Stimulated activated effector memory CD8-positive, alpha-beta T cell treated with anti-CD3 and anti-CD28 coated beads, Interleukin-12 subunit alpha, Interleukin-12 subunit beta, amount 100 ng/mL, for 72 hours (primary cell): ENCODE data around the gene MEX3A.

Experiments used
- ATAC-seq: fragments of 150-1000 bp; cut with Tn5 transposase; 2 replicates; pipeline ENCODE4 v1.10.0; 2021
- DNase-seq, 2 donors: peaks; one replicate each; pipeline ENCODE4 v3.0.0; 2021 to 2022; ENCODE audit warnings: low spot score in 2 of 2
- H3K27ac Mint-ChIP-seq: one replicate; pipeline ENCODE4 v1.8.0; 2022; ENCODE audit warnings: mild to moderate bottlenecking, mixed read lengths
- H3K36me3 Mint-ChIP-seq: one replicate; pipeline ENCODE4 v1.8.0; 2022; ENCODE audit warnings: mild to moderate bottlenecking, mixed read lengths
- H3K4me1 Mint-ChIP-seq: one replicate; pipeline ENCODE4 v1.8.0; 2022; ENCODE audit warnings: mixed read lengths
- H3K4me3 Mint-ChIP-seq: one replicate; pipeline ENCODE4 v1.8.0; 2022; ENCODE audit warnings: mild to moderate bottlenecking, mixed read lengths
- H3K9me3 Mint-ChIP-seq: one replicate; pipeline ENCODE4 v1.8.0; 2022; ENCODE audit warnings: mixed read lengths

The MEX3A gene

DNA sequence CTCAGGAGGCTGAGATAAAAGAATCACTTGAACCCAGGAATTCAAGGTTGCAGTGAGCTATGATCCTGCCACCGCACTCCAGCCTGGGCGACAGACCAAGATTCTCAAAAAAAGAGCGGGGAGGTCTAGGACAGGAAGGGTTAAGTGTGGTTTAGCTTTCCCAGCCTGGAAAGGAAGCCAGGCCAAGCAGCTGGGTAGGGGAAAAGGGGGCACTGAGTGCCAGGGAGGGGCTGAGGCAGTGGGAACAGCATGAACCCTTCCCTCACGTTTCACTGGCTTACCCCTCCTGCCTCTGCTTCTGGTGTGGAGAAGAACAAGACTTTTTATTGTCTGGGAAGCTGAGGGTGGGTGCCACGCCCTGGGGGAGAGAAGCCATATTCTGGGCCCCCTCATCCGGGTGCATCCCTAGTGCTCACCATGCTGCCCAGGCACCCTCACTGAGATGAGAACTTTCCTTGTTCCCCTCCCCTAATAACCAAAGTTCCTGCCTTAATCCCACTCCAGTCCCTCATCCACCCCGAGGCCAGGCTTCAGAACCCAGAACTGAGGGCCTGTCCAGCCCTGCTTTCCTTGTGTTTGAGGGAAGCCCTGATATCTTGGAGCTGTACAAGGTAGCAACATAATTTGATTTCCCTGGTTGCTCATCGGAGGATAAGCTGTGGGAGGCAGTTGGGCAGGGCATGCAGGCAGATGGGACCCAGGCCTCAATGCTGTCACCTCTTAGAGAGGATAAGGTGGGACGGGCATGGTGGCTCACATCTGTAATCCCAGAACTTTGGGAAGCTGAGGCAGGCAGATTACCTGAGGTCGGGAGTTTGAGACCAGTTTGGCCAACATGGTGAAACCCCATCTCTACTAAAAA, 30.2 kb upstream of the MEX3A start:
- Mint-ChIP-seq H3K9me3 (no peaks in the 10 kb centered on the region), H3K27ac (peak overlapping the region; percentile 94), H3K4me3 (peak overlapping the region; percentile 91), H3K4me1 (peaks cover 55% of the 10 kb centered on the region), H3K36me3 (peaks cover 43% of the 10 kb centered on the region)
- no peak for ATAC-seq
- DNase-seq: no peak

DNA sequence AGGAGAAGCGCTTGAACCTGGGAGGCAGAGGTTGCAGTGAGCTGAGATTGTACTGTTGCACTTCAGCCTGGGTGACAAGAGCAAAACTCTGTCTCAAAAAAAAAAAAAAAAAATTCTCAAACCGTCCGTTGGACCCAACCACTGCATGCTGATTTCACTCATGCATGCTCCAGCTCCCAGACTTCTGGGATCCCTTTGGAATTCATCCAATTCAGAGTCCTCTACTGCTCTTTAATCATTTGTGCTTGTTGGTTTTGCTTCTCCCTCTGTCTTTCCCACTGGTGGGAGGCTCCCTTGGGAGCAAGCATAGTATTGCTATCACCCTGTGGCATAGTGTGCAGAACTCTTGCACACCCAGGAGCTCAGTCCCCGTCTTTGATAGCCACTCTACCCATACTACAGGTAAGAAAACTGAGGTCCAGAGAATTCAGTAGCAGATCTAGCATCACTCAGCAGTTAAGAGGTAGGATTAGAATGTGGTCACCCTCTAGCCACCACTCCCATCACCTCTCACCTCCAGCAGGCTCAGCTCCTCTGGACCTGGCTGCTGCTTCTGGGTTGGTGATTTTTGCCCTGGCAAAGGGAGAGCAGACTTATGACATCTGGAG, 29.2 kb upstream of the MEX3A start:
- no peak overlapping the region for H3K4me3 Mint-ChIP-seq
- ATAC-seq (no peak), DNase-seq (no peak)
- H3K4me1 Mint-ChIP-seq: peaks cover 63% of the 10 kb centered on the region
- H3K36me3 Mint-ChIP-seq: peaks cover 38% of the 10 kb centered on the region
- no peaks in the 10 kb centered on the region for H3K9me3 Mint-ChIP-seq
- peak overlapping the region; percentile 94 for H3K27ac Mint-ChIP-seq

DNA sequence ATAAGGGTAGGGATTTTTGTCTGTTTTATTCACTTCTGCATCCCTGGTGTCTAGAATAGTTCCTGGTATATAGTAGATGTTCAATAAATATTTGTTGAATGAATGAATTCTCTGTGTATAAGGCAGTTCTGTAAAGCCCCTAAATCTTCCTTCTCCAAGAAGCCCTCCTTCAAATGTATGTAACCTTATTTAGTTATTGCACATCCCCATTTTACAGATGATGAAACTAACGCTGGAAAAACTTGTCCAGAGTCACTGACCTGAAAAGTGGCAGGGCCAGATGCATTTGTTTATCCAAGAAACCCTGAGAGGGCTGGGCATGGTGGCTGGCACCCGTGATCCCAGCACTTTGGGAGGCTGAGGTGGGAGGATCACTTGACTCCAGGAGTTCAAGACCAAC, 28.0 kb upstream of the MEX3A start:
- no peak for ATAC-seq
- no peak overlapping the region for H3K27ac Mint-ChIP-seq

DNA sequence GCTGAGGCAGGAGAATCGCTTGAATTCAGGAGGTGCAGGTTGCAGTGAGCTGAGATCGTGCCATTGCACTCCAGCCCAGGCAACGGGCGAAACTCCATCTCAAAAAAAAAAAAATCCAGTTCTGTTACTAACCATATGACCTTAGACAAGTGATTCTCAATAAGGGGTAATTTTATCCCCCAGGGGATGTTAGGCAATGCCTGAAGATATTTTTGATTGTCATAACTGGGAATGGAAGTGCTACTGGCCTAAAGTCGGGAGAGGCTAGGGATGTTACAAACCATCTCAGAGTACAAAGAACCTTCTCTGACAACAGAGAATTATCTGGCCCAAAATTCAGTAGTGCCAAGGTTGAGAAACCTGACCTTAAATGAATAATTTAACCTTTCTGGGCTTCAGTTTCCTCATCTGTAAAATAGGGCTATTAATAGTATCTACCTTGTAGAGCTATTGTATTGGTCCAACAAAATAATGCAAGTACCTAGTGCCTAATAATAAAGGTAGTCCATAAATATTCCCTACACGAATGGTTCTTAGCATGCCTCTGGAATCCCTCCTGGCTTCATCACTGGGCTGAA, 26.5 kb upstream of the MEX3A start:
- Mint-ChIP-seq H3K4me3 (peak overlapping the region; percentile 83), H3K9me3 (no peaks in the 10 kb centered on the region), H3K36me3 (peaks cover 33% of the 10 kb centered on the region), H3K27ac (peak overlapping the region; percentile 99), H3K4me1 (peaks cover 77% of the 10 kb centered on the region)
- ATAC-seq (no peak), DNase-seq (no peak)

More for the DNA sequence above, 28.0 kb upstream of the MEX3A start:
- H3K9me3 Mint-ChIP-seq: no peaks in the 10 kb centered on the region
- DNase-seq: no peak
- H3K4me1 Mint-ChIP-seq: peaks cover 70% of the 10 kb centered on the region
- H3K36me3 Mint-ChIP-seq: peaks cover 37% of the 10 kb centered on the region
- no peak overlapping the region for H3K4me3 Mint-ChIP-seq

DNA sequence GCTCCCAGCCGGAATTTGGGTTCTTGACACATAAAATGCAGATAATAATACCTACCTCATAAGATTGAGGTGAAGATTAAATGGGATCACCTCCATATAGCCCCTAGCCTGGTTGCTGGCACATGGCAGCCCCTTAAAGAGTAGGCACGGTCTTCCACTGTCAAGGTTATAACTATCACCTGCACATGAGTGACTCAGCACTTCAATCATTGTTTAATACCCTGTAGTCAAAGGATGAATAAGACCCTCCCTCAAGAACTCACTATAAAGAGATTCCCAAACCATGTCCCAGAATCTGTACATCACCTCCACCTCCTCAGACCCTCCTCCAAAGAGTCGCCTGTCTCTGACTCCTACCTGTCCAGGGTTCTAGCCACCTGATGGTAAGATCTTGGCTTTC, 25.8 kb upstream of the MEX3A start:
- Mint-ChIP-seq H3K27ac (peak overlapping the region; percentile 99), H3K36me3 (peaks cover 31% of the 10 kb centered on the region), H3K9me3 (no peaks in the 10 kb centered on the region), H3K4me1 (peaks cover 77% of the 10 kb centered on the region), H3K4me3 (peak overlapping the region; percentile 83)
- DNase-seq (no peak), ATAC-seq (no peak)

DNA sequence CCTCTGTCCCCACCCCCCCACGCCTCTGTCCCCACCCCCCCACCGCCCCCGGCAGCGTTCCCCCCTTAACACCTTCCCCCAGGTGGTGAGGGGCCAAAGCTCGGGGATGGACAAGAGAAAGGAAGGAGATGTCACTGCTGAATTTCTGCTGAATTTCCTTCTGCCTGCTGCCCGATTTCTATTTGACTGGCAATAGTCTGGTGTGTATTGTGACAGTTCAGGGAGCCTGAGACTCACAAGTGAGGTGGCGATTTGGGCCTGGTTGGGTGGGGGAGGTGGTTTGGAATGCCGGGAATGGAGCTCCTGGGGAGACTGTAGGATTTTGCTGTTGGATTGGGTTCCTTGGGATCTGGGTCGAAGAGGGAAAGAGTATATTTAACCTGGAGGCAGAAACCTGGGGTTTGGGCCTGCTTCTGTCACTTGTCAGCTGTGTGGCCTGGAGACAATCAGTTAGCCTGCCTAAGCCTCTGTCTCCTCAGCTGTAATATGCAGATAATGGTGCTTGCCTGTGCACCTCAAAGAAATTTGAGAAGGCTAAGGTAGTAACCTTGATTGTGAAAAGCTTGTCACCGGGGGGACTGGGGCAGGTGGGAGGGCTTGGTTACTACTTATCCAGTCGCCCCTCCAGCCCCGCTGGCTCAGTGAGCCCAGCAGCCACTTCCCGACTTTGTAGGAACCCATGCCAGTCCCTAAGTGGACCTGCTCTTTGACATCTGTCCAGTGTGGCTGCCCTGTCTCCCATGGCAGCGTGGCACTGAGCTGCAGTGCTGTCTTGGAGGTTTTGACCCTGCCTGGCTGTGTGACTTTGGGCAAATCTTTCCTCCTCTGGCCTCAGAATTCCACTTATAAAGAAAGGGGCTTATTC, 24.6 kb upstream of the MEX3A start:
- H3K9me3 Mint-ChIP-seq: no peaks in the 10 kb centered on the region
- H3K4me1 Mint-ChIP-seq: peaks cover 81% of the 10 kb centered on the region
- peaks cover 31% of the 10 kb centered on the region for H3K36me3 Mint-ChIP-seq
- ATAC-seq: peak; percentile 41
- DNase-seq: no peak
- H3K27ac Mint-ChIP-seq: peak overlapping the region; percentile 99
- peak overlapping the region; percentile 83 for H3K4me3 Mint-ChIP-seq

DNA sequence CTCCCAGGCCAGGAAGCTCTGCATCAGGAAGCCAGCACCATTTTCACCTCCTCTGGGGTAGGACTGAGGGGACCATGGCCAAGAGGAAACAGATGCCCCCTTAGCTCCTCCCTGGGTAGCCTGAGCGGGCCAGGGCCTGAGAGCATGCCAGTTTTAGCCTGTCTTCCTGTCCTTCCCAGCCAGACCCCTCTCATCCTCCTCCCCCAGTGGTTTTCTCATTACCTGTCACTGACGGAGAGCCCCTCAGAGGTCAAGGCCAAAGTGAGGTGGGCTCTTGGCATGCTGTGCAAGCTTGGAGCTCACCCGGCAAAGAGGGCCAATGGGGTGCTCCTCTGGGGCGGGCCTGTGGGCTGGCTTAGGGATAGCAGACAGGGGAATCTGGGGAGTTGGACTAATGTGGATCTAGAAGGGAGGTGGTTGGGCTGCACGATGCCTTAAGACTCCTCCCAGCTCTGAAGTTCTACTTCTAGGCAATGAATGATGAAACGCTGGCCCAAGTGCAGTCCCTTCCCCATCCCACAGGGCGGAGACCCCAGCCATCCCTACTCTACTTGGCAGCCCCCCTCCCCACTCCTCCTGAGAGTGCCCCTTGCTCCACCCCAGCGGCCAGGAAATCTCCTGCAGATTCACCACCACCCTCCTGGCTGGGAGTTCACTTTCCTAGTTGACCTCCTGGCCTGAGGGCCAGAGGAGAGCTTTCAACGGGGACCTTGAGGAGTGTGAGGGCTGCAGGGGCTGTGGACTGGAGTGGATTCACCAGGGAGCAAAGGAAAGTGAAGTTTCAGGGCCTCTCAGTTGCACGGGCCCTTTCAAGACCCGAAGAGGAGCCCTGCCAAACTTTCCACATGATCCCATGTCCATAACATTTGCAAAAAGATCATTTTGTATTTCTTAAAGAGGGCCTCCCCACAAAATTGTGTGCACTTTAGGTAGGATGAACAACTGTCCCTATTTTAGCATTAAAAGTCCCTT, 22.9 kb upstream of the MEX3A start:
- ATAC-seq: no peak
- peaks cover 90% of the 10 kb centered on the region for H3K4me1 Mint-ChIP-seq
- H3K27ac Mint-ChIP-seq: peak overlapping the region; percentile 99
- DNase-seq: no peak
- H3K4me3 Mint-ChIP-seq: peak overlapping the region; percentile 83
- H3K36me3 Mint-ChIP-seq: peaks cover 31% of the 10 kb centered on the region
- no peaks in the 10 kb centered on the region for H3K9me3 Mint-ChIP-seq

DNA sequence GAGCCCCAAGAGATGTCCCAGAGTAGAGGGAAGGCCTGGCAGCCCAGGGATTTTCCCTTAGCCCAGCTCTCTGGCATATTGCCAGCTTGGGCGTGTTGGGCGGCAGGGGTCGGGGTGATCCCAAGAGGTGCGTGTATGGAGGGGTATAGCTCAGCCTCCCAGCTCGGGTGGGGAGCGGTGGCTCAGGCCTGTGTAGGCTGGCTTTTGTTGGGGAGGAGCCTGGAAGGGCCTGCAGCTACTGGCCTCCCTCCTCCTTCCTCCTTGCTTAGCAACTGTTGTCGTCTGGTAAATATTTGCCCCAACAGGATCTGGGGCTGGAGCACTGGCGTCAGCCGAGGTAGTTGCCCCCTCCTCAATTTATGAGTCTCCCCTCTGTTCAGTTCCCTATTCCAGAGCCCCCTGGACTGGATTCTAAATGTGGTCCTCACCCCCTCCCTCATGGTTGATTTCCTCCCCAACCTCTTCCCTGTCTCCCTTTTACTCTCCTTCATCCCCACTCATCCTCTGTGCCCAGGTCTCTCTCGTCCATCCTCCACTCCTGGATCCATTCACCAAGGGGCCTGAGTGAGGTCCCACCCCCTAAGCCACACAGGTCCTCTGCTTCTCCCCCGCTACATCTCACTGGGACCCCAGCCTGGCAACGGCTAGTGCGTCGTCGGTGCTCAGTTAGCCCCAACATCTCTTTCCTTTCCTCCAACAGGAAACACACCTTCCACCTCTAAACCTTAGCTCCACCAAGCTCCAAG, 22.0 kb upstream of the MEX3A start:
- Mint-ChIP-seq H3K4me1 (peaks cover 86% of the 10 kb centered on the region), H3K4me3 (peak overlapping the region; percentile 83), H3K27ac (peak overlapping the region; percentile 99), H3K9me3 (no peaks in the 10 kb centered on the region), H3K36me3 (peaks cover 31% of the 10 kb centered on the region)
- DNase-seq (peak in 1 of 2 donors; percentile 68), ATAC-seq (peak; percentile 27)

DNA sequence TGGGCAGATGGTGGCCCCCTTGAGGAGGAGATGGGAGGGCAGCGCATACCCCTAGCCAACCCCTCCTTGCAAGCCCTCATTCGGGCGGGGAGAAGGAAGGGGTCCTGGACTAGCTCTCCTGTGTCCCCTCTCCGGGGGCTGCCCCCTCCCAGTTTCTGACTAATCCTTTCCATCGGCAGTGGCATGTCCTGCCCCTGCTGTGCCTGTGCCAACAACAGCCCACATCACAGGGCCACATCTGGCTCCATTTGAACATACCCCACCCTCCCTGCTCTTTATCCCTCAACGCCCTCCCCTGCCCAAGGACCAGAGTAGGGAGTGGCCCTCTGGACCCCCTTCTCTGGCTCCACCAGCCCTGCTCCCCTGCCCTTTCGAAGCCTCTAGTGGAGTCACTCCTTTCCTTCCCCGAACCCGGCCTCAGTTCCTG, 21.3 kb upstream of the MEX3A start:
- DNase-seq (no peak), ATAC-seq (no peak)
- Mint-ChIP-seq H3K9me3 (no peaks in the 10 kb centered on the region), H3K36me3 (peaks cover 31% of the 10 kb centered on the region), H3K27ac (peak overlapping the region; percentile 99), H3K4me3 (peak overlapping the region; percentile 83), H3K4me1 (peaks cover 86% of the 10 kb centered on the region)

DNA sequence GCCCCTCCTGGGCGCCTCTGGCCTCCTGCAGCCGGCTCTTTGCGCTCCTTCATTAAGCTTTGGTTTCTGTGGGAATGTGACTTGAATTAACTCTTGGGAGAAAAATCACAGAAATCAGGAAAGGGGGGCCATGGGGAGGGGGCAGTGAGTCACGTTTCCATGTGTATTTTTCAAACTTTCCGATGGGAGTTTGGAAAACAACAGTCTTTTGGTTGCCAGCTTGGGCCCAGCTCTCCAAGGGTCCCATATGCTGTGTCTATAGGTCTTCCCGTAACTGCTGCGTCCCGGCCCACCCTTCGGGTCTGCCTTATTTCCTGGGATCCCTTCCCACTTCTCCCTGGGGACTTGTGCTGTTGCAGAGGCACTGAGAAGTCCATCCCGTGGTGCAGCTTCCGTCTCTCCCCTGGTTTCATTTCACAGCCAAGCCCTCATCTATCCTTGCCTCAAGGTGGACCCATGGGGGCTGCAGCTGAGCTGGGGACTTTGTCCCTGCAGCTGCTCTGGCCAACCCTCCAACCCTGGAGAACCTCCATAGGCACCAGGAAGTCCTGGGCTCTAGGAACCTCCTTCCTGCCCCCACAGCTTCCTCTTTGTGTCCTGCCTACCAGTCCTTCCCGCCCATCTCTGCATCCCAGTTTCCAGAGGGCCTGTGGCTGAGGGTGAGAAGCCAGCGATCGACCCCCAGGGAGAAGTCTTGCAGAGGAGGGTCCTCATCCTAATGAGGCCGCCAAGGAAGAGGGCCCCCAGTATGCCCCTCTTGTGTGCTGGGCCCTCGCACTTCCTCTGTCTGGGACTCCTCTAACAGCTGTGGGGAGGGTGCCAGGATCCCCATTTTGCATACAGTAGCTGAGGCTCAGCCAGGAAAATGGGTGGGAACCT, 20.6 kb upstream of the MEX3A start:
- H3K4me3 Mint-ChIP-seq: peak overlapping the region; percentile 83
- no peak for DNase-seq
- H3K36me3 Mint-ChIP-seq: peaks cover 33% of the 10 kb centered on the region
- no peaks in the 10 kb centered on the region for H3K9me3 Mint-ChIP-seq
- peak overlapping the region; percentile 99 for H3K27ac Mint-ChIP-seq
- H3K4me1 Mint-ChIP-seq: peaks cover 87% of the 10 kb centered on the region
- no peak for ATAC-seq

DNA sequence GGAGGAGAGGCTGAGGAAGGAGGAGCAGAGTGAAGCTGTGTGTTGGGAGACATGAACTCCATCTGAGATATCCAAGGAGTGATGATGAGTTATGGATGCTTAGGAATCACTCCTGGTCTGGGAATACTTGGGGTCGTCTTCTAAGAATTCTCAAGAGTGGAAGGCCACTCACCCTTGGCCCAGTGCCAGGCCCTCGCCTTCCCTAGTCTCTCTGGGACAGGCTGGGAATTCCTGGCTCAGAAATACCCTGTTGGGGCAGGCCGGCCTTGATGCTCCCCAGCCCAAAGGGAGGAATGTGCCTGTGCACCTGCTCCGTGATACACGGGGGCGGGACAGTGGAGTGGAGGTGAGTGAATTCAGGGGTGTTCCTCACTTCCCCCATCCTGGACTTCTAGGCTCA, 19.6 kb upstream of the MEX3A start:
- Mint-ChIP-seq H3K4me3 (no peak overlapping the region), H3K36me3 (peaks cover 42% of the 10 kb centered on the region), H3K27ac (peak overlapping the region; percentile 99), H3K4me1 (peaks cover 89% of the 10 kb centered on the region), H3K9me3 (no peaks in the 10 kb centered on the region)
- DNase-seq (no peak), ATAC-seq (no peak)

DNA sequence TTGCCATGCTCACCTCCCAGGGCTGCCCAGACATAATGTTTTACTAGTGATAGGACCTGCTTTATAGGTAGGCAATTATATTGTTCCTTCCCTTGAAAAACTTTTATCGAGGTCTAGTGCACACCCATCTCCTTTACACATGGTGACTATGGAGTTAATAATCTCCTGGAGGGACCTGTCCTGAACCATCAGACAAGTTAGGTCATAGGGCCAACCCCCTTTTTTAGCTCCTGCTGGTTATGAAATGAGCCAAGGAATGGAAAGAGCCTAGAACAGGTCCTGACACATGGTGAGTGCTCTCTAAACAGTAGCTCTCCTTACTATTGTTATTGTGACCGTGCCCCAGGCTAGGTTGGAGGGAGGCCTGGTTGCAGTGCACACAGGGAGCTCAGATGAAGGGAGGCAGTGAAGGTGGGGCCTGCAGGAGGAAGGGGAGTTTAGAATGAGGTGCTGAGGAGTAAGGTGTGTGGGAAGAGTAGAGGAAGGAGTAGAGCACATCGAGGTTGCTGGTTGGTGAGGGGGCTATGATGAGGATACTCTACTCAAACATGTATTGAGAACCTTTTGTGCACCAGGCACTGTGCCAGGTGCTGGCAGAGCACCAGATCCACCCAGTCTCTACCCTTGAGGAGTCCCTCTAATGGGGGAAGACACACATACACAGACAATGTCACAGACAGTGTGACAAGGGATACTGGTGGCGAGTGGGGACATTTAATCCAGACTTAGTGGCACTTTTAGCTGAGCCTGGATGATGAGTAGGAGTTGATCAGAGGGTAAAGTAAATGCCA, 18.1 kb upstream of the MEX3A start:
- Mint-ChIP-seq H3K27ac (peak overlapping the region; percentile 99), H3K36me3 (peaks cover 42% of the 10 kb centered on the region), H3K4me1 (peaks cover 89% of the 10 kb centered on the region), H3K9me3 (no peaks in the 10 kb centered on the region), H3K4me3 (no peak overlapping the region)
- ATAC-seq (no peak), DNase-seq (no peak)
